ENCODE measurements around the gene MMP2. TPM values are rescaled to one million over a fixed set of nuclear protein-coding genes. Genes with fewer than 3 reads are reported as not detected.

The MMP2 gene
- total and polyA plus RNA-seq, 10 of the 15 experiments (the other 5 are each of a cell fraction or from before 2014, with no cell fraction given), result 0.37 to 0.80 (median 0.59) TPM; not detected in 7

- H3K9me3 ChIP-seq (replicated peaks; ENCODE audit: control insufficient read depth, insufficient read depth, low read length), result no peaks in the 10 kb centered on the region
- DNase-seq (ENCODE audit: low read depth, low spot score), result no peak
- no peaks in the 10 kb centered on the region for H3K36me3 ChIP-seq (ENCODE audit: control insufficient read depth in 2 of 2, insufficient read depth in 2 of 2, low read length in 1 of 2)
- no peak overlapping the region for H3K9ac ChIP-seq (ENCODE audit: control insufficient read depth, insufficient read depth, low read length)
- H3K27me3 ChIP-seq (replicated peaks in 1 of 2; ENCODE audit: control insufficient read depth in 2 of 2, insufficient read depth in 2 of 2, low read length in 1 of 2), result no peaks in the 10 kb centered on the region; a peak in 1 of 4 replicates
- BruUV-seq (replicated peaks), result no TSS peak
- 5% methylated on average over 4 of the region's 4 CpGs for WGBS (ENCODE audit: insufficient coverage, insufficient replicate concordance, low lambda C conversion rate, missing lambda C conversion rate)
- SMC1A ChIA-PET (ENCODE audit: uncharacterized antibody, unreplicated experiment), result no interaction called here
- H3K27ac ChIP-seq (ENCODE audit: control insufficient read depth, insufficient read depth), result no peak overlapping the region
- no peak for ATAC-seq
- no peak for FAIRE-seq
- RAD21 ChIA-PET (ENCODE audit: unreplicated experiment), result no interaction called here
- no peaks in the 10 kb centered on the region for H3K4me1 ChIP-seq (ENCODE audit: control insufficient read depth, insufficient read depth, low read length)
- no peaks in the 10 kb centered on the region for H4K20me1 ChIP-seq (ENCODE audit: control insufficient read depth, insufficient read depth)
- H3K4me3 ChIP-seq, result no peak overlapping the region
- intact Hi-C loops (cut with micrococcal nuclease; ENCODE audit: unreplicated experiment), result no loop called here
- TF ChIP-seq NRF1 (conservative IDR thresholded peaks at IDR 0.05; ENCODE audit: low read depth, low read length) (no peak), KDM1A (IDR thresholded peaks at IDR 0.05; ENCODE audit: borderline replicate concordance) (no peak), NFYA (IDR thresholded peaks at IDR 0.05; ENCODE audit: borderline replicate concordance, low read depth, low read length) (no peak)
- no peaks in the 10 kb centered on the region for H3K79me2 ChIP-seq (ENCODE audit: control insufficient read depth, insufficient read depth, low read length)
- no peak overlapping the region for H3K4me2 ChIP-seq (ENCODE audit: control insufficient read depth, insufficient read depth)
- POLR2A ChIA-PET, result no interaction called here
- H2AFZ ChIP-seq (ENCODE audit: control insufficient read depth, low read depth, low read length), result no peak overlapping the region
- in situ Hi-C loops (cut with MboI), result no loop called here
- CTCF ChIA-PET, result no interaction called here
Measured at GRCh38 chr16:55481023-55481422, 2.0 kb downstream of the MMP2 start.

GRCh38 chr16:55482056-55482455 lies 3.1 kb downstream of the MMP2 start:
- DNase-seq (ENCODE audit: low read depth, low spot score) (no peak), ATAC-seq (no peak), FAIRE-seq (no peak)
- no peaks in the 10 kb centered on the region for H3K79me2 ChIP-seq (ENCODE audit: control insufficient read depth, insufficient read depth, low read length)
- CTCF ChIA-PET, result no interaction called here
- no peaks in the 10 kb centered on the region for H3K9me3 ChIP-seq (replicated peaks; ENCODE audit: control insufficient read depth, insufficient read depth, low read length)
- no peaks in the 10 kb centered on the region; a peak in 1 of 4 replicates for H3K27me3 ChIP-seq (replicated peaks in 1 of 2; ENCODE audit: control insufficient read depth in 2 of 2, insufficient read depth in 2 of 2, low read length in 1 of 2)
- no peaks in the 10 kb centered on the region for H3K36me3 ChIP-seq (ENCODE audit: control insufficient read depth in 2 of 2, insufficient read depth in 2 of 2, low read length in 1 of 2)
- TF ChIP-seq YY1 (IDR thresholded peaks at IDR 0.05; ENCODE audit: low read depth, low read length) (no peak), TCF12 (IDR thresholded peaks at IDR 0.05; ENCODE audit: low read depth, low read length) (no peak), CHD1 (IDR thresholded peaks at IDR 0.05; ENCODE audit: low read depth, low read length) (no peak), EP300 (IDR thresholded peaks at IDR 0.05; ENCODE audit: borderline replicate concordance in 1 of 2, control insufficient read depth in 1 of 2, low read depth in 2 of 2, low read length in 2 of 2) (no peak)
- TF ChIP-seq, protein P1, sequence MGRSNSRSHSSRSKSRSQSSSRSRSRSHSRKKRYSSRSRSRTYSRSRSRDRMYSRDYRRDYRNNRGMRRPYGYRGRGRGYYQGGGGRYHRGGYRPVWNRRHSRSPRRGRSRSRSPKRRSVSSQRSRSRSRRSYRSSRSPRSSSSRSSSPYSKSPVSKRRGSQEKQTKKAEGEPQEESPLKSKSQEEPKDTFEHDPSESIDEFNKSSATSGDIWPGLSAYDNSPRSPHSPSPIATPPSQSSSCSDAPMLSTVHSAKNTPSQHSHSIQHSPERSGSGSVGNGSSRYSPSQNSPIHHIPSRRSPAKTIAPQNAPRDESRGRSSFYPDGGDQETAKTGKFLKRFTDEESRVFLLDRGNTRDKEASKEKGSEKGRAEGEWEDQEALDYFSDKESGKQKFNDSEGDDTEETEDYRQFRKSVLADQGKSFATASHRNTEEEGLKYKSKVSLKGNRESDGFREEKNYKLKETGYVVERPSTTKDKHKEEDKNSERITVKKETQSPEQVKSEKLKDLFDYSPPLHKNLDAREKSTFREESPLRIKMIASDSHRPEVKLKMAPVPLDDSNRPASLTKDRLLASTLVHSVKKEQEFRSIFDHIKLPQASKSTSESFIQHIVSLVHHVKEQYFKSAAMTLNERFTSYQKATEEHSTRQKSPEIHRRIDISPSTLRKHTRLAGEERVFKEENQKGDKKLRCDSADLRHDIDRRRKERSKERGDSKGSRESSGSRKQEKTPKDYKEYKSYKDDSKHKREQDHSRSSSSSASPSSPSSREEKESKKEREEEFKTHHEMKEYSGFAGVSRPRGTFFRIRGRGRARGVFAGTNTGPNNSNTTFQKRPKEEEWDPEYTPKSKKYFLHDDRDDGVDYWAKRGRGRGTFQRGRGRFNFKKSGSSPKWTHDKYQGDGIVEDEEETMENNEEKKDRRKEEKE (IDR thresholded peaks at IDR 0.05), result no peak
- H3K4me3 ChIP-seq, result no peak overlapping the region
- H3K27ac ChIP-seq (ENCODE audit: control insufficient read depth, insufficient read depth), result no peak overlapping the region
- in situ Hi-C loops (cut with MboI), result no loop called here
- H3K4me2 ChIP-seq (ENCODE audit: control insufficient read depth, insufficient read depth), result no peak overlapping the region
- SMC1A ChIA-PET (ENCODE audit: uncharacterized antibody, unreplicated experiment), result no interaction called here
- no peak overlapping the region for H2AFZ ChIP-seq (ENCODE audit: control insufficient read depth, low read depth, low read length)
- BruUV-seq (replicated peaks), result no TSS peak
- RAD21 ChIA-PET (ENCODE audit: unreplicated experiment), result no interaction called here
- intact Hi-C loops (cut with micrococcal nuclease; ENCODE audit: unreplicated experiment), result no loop called here
- no peaks in the 10 kb centered on the region for H3K4me1 ChIP-seq (ENCODE audit: control insufficient read depth, insufficient read depth, low read length)
- 18% methylated on average over 2 of the region's 2 CpGs for whole genome bisulfite sequencing (ENCODE audit: insufficient coverage, insufficient replicate concordance, low lambda C conversion rate, missing lambda C conversion rate)
- no peaks in the 10 kb centered on the region for H4K20me1 ChIP-seq (ENCODE audit: control insufficient read depth, insufficient read depth)
- no peak overlapping the region for H3K9ac ChIP-seq (ENCODE audit: control insufficient read depth, insufficient read depth, low read length)
- POLR2A ChIA-PET, result no interaction called here

Data from GM12878 (cell line).